CD4-positive, alpha-beta T cell treated with Interleukin-17A for 4 hours (primary cell): ENCODE results near the gene ST8SIA1.
A peak's percentile ranks its signal among the peaks of the same experiment; 100 is the strongest.
"Not testable (repeated sequence)": the region's sequence is repeated elsewhere in the genome, so short reads cannot be mapped to it uniquely, and the experiment has no call there.

Experiments used
- DNase-seq: peaks from one replicate; pipeline ENCODE4 v3.0.0-alpha.2; 2020; ENCODE audit warnings: mixed read lengths

The ST8SIA1 gene

GRCh38 chr12:22334410-22335100, at the start of gene ST8SIA1:
Gene ST8SIA1 (minus strand): TSS chr12:22334707. CDS start chr12:22334232, 475 bp downstream.
- DNase-seq = peak; percentile 76

- DNase-seq = no peak
Measured at GRCh38 chr12:22380031-22380430, 45.5 kb upstream of the ST8SIA1 start.

GRCh38 chr12:22377731-22378496, 43.4 kb upstream of the ST8SIA1 start:
- DNase-seq = no peak

GRCh38 chr12:22376596-22377150, 42.2 kb upstream of the ST8SIA1 start:
- not testable (repeated sequence) for DNase-seq

GRCh38 chr12:22374508-22374907, 40.0 kb upstream of the ST8SIA1 start:
- DNase-seq = no peak

GRCh38 chr12:22372277-22372837, 37.9 kb upstream of the ST8SIA1 start:
- no peak for DNase-seq

GRCh38 chr12:22366181-22366580, 31.7 kb upstream of the ST8SIA1 start:
- DNase-seq = no peak

- no peak for DNase-seq
Measured at GRCh38 chr12:22361785-22362184, 27.3 kb upstream of the ST8SIA1 start.

GRCh38 chr12:22360774-22361173, 26.3 kb upstream of the ST8SIA1 start:
- no peak for DNase-seq

- no peak for DNase-seq
Measured at GRCh38 chr12:22357531-22357930, 23.0 kb upstream of the ST8SIA1 start.

GRCh38 chr12:22356231-22356630, 21.7 kb upstream of the ST8SIA1 start:
- no peak for DNase-seq

GRCh38 chr12:22355011-22355580, 20.6 kb upstream of the ST8SIA1 start:
- no peak for DNase-seq

- DNase-seq = no peak
Measured at GRCh38 chr12:22353615-22354325, 19.3 kb upstream of the ST8SIA1 start.

GRCh38 chr12:22350886-22351285, 16.4 kb upstream of the ST8SIA1 start:
- DNase-seq = no peak

- DNase-seq = no peak
Measured at GRCh38 chr12:22348208-22348607, 13.7 kb upstream of the ST8SIA1 start.

GRCh38 chr12:22340143-22340542, 5.6 kb upstream of the ST8SIA1 start:
- DNase-seq = no peak

GRCh38 chr12:22339691-22340090, 5.2 kb upstream of the ST8SIA1 start:
- no peak for DNase-seq

GRCh38 chr12:22335794-22336166, 1.3 kb upstream of the ST8SIA1 start:
- no peak for DNase-seq

GRCh38 chr12:22333713-22334409, 646 bp downstream of the ST8SIA1 start:
- DNase-seq = peak; percentile 38

GRCh38 chr12:22333186-22333712, 1.3 kb downstream of the ST8SIA1 start:
- peak; percentile 15 for DNase-seq

GRCh38 chr12:22332202-22332601, 2.3 kb downstream of the ST8SIA1 start:
- no peak for DNase-seq

- no peak for DNase-seq
Measured at GRCh38 chr12:22329621-22330020, 4.9 kb downstream of the ST8SIA1 start.
